HepG2 (cell line): Measurements from ENCODE around the gene FAF1. TPM values are rescaled to one million over a fixed set of nuclear protein-coding genes. Genes with fewer than 3 reads are reported as not detected.

Source experiments
- ASH2L ChIP-seq: fragments of 300-600, 200-600 bp; sonication (generic); IDR thresholded peaks from 2 replicates; pipeline ENCODE4 v1.7.0; 2017; ENCODE audit warnings: low read depth, mild to moderate bottlenecking, moderate library complexity, mixed read lengths, low read length; ENCODE audit not compliant: insufficient read length
- DNMT1 ChIP-seq: sonication (generic); formaldehyde crosslinking; IDR thresholded peaks from 2 replicates; pipeline ENCODE4 v1.5.1; 2020; ENCODE audit warnings: mild to moderate bottlenecking, missing genetic modification reagents
- HOXA5 ChIP-seq: sonication (generic); formaldehyde crosslinking; IDR thresholded peaks from 2 replicates; pipeline ENCODE4 v1.4.0; 2020; ENCODE audit warnings: missing genetic modification reagents
- POLR2G ChIP-seq: fragments of 200-400 bp; formaldehyde crosslinking; IDR thresholded peaks from 2 replicates; pipeline ENCODE4 v1.6.1; 2018; ENCODE audit warnings: mild to moderate bottlenecking, low read depth, low read length, moderate library complexity
- RFX1 ChIP-seq: fragments of 450-650 bp; IDR thresholded peaks from 2 replicates; pipeline ENCODE4 v1.6.1; 2017
- RORA ChIP-seq: sonication (generic); formaldehyde crosslinking; IDR thresholded peaks from 2 replicates; pipeline ENCODE4 v1.5.0; 2020; ENCODE audit warnings: mild to moderate bottlenecking, missing genetic modification reagents, moderate library complexity
- RXRA ChIP-seq: sonication (generic); formaldehyde crosslinking; IDR thresholded peaks from 2 replicates; pipeline ENCODE4 v1.5.1; 2020; ENCODE audit warnings: missing genetic modification reagents
- SP4 ChIP-seq: sonication (generic); formaldehyde crosslinking; IDR thresholded peaks from 2 replicates; pipeline ENCODE4 v1.8.1; 2023; ENCODE audit warnings: mild to moderate bottlenecking, missing genetic modification reagents
- TEAD2 ChIP-seq: sonication (generic); formaldehyde crosslinking; IDR thresholded peaks from 2 replicates; pipeline ENCODE4 v1.9.0; 2021; ENCODE audit warnings: missing genetic modification reagents
- XRCC5 ChIP-seq: fragments of 200-400 bp; formaldehyde crosslinking; optimal IDR thresholded peaks from 2 replicates; pipeline ENCODE3; 2017; ENCODE audit warnings: mild to moderate bottlenecking, low read length
- ZNF20 ChIP-seq: sonication (generic); formaldehyde crosslinking; IDR thresholded peaks from 2 replicates; pipeline ENCODE4 v1.4.0; 2020; ENCODE audit warnings: mild to moderate bottlenecking, moderate library complexity, missing genetic modification reagents
- ZNF430 ChIP-seq: sonication (generic); formaldehyde crosslinking; IDR thresholded peaks from 2 replicates; pipeline ENCODE4 v1.9.0; 2021; ENCODE audit warnings: mild to moderate bottlenecking, missing genetic modification reagents
- ZNF556 ChIP-seq: sonication (generic); formaldehyde crosslinking; IDR thresholded peaks from 2 replicates; pipeline ENCODE4 v1.4.0; 2020; ENCODE audit warnings: mild to moderate bottlenecking, missing genetic modification reagents, borderline replicate concordance
- ZNF7 ChIP-seq: IDR thresholded peaks from 2 replicates; pipeline ENCODE4 v1.6.1; 2016; ENCODE audit warnings: missing biosample characterization, missing genetic modification reagents
- ZNF768 ChIP-seq: sonication (generic); formaldehyde crosslinking; IDR thresholded peaks from 2 replicates; pipeline ENCODE4 v1.4.0; 2020; ENCODE audit warnings: missing genetic modification reagents
- polyA plus RNA-seq, 8 experiments: library from polyadenylated mRNA; depleted of rRNA in 3 of 8; stranded (reverse) in 7 of 8; unstranded in 1 of 8; fragments of >200 nt; fragmentation: Illumina TruSeq in 4 of 8; extraction: Trizol in 4 of 8; gene quantifications; 2 replicates each; pipeline versions ENCODE4 v1.2.1 to v1.2.3, GENCODE V29; 2011 to 2016; ENCODE audit warnings: low read depth in 4 of 8, missing spikeins in 1 of 8, mixed read lengths in 1 of 8; ENCODE audit not compliant: insufficient read depth in 1 of 8
- total RNA-seq, 5 experiments: library from RNA; depleted of rRNA; stranded (reverse); fragments of >200 nt; fragmentation: Illumina TruSeq; extraction: Trizol; gene quantifications; 2 replicates each; pipeline ENCODE4 v1.2.3, GENCODE V29; 2016; ENCODE audit warnings: low read depth in 1 of 5
- TF ChIP-seq, protein P1 (sequence below), 2 experiments: sonication (generic) in 1 of 2; formaldehyde crosslinking in 1 of 2; IDR thresholded peaks; 2 replicates each; pipeline versions ENCODE4 v1.4.0 to v1.6.1; 2018 to 2020; ENCODE audit warnings: missing genetic modification reagents in 2 of 2, borderline replicate concordance in 1 of 2, low read depth in 1 of 2, mild to moderate bottlenecking in 1 of 2, missing biosample characterization in 1 of 2
- TF ChIP-seq, protein P2 (sequence below): sonication (generic); formaldehyde crosslinking; IDR thresholded peaks from 2 replicates; pipeline ENCODE4 v1.8.1; 2023; ENCODE audit warnings: mild to moderate bottlenecking, missing genetic modification reagents, borderline replicate concordance
- TF ChIP-seq, protein P3 (sequence below): sonication (generic); formaldehyde crosslinking; IDR thresholded peaks from 2 replicates; pipeline ENCODE4 v1.8.1; 2023; ENCODE audit warnings: mild to moderate bottlenecking, inconsistent platforms, moderate library complexity, missing genetic modification reagents, borderline replicate concordance
- TF ChIP-seq, protein P4 (sequence below): sonication (generic); formaldehyde crosslinking; IDR thresholded peaks from 2 replicates; pipeline ENCODE4 v1.8.0; 2023; ENCODE audit warnings: mild to moderate bottlenecking, missing genetic modification reagents
- TF ChIP-seq, protein P5 (sequence below): sonication (generic); formaldehyde crosslinking; IDR thresholded peaks from 2 replicates; pipeline ENCODE4 v1.4.0; 2020; ENCODE audit warnings: missing genetic modification reagents, borderline replicate concordance
- TF ChIP-seq, protein P6 (sequence below): sonication (generic); formaldehyde crosslinking; IDR thresholded peaks from 2 replicates; pipeline ENCODE4 v1.4.0; 2020; ENCODE audit warnings: mild to moderate bottlenecking, missing genetic modification reagents

FAF1 gene
- total and polyA plus RNA-seq, 2 of the 13 experiments (the other 11 are each of a cell fraction or from before 2014, with no cell fraction given) = 19.4 to 63.3 TPM

DNA sequence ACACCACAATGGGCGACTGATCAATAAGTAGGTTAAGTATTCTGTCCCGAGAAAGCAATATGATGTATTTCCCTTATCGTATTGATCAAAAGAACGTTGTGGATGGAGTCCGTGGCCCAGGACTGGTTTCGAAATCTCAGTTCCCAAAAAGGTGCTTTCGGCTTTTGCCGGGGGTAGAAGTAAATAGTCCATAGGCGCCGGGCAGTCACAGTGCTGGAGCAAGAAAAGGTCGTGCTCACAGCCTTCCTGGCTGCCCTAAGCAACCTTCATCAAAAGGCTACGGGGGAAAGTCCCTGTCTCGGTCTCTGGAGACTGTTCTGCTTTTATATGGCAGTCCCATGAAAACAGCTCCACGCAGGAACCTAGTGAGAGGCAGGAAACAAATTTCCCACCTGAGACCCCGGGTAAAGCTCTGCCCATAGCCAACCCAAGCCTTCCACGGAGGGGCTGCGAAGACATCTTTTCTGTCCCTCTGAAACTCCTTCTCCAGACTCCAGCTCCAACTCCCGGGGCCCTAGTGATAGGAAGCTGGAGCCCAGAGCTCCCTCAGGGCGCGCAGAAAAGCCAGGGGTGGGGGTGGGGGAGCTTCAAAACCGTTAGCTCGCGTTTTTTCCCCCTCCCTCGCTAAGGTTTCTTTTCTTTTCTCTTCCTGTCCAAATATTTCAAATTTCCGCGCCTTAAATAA lies 17.0 kb upstream of the FAF1 start (continued):
- TF ChIP-seq, protein P1, sequence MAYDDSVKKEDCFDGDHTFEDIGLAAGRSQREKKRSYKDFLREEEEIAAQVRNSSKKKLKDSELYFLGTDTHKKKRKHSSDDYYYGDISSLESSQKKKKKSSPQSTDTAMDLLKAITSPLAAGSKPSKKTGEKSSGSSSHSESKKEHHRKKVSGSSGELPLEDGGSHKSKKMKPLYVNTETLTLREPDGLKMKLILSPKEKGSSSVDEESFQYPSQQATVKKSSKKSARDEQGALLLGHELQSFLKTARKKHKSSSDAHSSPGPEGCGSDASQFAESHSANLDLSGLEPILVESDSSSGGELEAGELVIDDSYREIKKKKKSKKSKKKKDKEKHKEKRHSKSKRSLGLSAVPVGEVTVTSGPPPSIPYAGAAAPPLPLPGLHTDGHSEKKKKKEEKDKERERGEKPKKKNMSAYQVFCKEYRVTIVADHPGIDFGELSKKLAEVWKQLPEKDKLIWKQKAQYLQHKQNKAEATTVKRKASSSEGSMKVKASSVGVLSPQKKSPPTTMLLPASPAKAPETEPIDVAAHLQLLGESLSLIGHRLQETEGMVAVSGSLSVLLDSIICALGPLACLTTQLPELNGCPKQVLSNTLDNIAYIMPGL (CRISPR knock-in tag; IDR thresholded peaks at IDR 0.05; ENCODE audit: borderline replicate concordance in 1 of 2, low read depth in 1 of 2) = no peak; a peak in 1 of 4 replicates
- TF ChIP-seq POLR2G (peak; percentile 35; the same call in 1 of the 2 replicates), ZNF556 (CRISPR knock-in tag) (no peak), RFX1 (no peak), RXRA (CRISPR knock-in tag) (no peak), TEAD2 (no peak), ASH2L (no peak), SP4 (no peak), HOXA5 (no peak), ZNF7 (no peak), RORA (CRISPR knock-in tag) (no peak), ZNF430 (CRISPR knock-in tag) (no peak), ZNF768 (CRISPR knock-in tag) (no peak), ZNF20 (CRISPR knock-in tag) (no peak), XRCC5 (peak; percentile 1), DNMT1 (CRISPR knock-in tag) (no peak)
- TF ChIP-seq, protein P2, sequence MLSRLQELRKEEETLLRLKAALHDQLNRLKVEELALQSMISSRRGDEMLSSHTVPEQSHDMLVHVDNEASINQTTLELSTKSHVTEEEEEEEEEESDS (CRISPR knock-in tag) = no peak
- TF ChIP-seq, protein P3, sequence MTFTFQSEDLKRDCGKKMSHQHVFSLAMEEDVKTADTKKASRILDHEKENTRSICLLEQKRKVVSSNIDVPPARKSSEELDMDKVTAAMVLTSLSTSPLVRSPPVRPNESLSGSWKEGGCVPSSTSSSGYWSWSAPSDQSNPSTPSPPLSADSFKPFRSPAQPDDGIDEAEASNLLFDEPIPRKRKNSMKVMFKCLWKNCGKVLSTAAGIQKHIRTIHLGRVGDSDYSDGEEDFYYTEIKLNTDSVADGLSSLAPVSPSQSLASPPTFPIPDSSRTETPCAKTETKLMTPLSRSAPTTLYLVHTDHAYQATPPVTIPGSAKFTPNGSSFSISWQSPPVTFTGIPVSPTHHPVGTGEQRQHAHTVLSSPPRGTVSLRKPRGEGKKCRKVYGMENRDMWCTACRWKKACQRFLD (CRISPR knock-in tag) = no peak; the same call in 1 of the 2 replicates
- TF ChIP-seq, protein P4, sequence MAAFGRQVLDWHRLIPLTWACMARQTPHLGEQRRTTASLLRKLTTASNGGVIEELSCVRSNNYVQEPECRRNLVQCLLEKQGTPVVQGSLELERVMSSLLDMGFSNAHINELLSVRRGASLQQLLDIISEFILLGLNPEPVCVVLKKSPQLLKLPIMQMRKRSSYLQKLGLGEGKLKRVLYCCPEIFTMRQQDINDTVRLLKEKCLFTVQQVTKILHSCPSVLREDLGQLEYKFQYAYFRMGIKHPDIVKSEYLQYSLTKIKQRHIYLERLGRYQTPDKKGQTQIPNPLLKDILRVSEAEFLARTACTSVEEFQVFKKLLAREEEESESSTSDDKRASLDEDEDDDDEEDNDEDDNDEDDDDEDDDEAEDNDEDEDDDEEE (CRISPR knock-in tag) = no peak
- TF ChIP-seq, protein P5, sequence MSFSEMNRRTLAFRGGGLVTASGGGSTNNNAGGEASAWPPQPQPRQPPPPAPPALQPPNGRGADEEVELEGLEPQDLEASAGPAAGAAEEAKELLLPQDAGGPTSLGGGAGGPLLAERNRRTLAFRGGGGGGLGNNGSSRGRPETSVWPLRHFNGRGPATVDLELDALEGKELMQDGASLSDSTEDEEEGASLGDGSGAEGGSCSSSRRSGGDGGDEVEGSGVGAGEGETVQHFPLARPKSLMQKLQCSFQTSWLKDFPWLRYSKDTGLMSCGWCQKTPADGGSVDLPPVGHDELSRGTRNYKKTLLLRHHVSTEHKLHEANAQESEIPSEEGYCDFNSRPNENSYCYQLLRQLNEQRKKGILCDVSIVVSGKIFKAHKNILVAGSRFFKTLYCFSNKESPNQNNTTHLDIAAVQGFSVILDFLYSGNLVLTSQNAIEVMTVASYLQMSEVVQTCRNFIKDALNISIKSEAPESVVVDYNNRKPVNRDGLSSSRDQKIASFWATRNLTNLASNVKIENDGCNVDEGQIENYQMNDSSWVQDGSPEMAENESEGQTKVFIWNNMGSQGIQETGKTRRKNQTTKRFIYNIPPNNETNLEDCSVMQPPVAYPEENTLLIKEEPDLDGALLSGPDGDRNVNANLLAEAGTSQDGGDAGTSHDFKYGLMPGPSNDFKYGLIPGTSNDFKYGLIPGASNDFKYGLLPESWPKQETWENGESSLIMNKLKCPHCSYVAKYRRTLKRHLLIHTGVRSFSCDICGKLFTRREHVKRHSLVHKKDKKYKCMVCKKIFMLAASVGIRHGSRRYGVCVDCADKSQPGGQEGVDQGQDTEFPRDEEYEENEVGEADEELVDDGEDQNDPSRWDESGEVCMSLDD (CRISPR knock-in tag) = no peak
- TF ChIP-seq, protein P6, sequence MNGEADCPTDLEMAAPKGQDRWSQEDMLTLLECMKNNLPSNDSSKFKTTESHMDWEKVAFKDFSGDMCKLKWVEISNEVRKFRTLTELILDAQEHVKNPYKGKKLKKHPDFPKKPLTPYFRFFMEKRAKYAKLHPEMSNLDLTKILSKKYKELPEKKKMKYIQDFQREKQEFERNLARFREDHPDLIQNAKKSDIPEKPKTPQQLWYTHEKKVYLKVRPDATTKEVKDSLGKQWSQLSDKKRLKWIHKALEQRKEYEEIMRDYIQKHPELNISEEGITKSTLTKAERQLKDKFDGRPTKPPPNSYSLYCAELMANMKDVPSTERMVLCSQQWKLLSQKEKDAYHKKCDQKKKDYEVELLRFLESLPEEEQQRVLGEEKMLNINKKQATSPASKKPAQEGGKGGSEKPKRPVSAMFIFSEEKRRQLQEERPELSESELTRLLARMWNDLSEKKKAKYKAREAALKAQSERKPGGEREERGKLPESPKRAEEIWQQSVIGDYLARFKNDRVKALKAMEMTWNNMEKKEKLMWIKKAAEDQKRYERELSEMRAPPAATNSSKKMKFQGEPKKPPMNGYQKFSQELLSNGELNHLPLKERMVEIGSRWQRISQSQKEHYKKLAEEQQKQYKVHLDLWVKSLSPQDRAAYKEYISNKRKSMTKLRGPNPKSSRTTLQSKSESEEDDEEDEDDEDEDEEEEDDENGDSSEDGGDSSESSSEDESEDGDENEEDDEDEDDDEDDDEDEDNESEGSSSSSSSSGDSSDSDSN (CRISPR knock-in tag) = no peak
